Osteoblast (primary cell): ENCODE results near the gene PGLYRP1. TPM values are rescaled to one million over a fixed set of nuclear protein-coding genes. Genes with fewer than 3 reads are reported as not detected.

ENCODE experiments used
- DNase-seq: peaks from one replicate; pipeline ENCODE4 v3.0.0; 2011; ENCODE audit warnings: low spot score, mixed read lengths; ENCODE audit not compliant: insufficient read length; ENCODE audit errors: missing footprints
- H2AFZ ChIP-seq: 2 replicates; pipeline ENCODE4 v1.6.0; 2011; ENCODE audit warnings: mild to moderate bottlenecking, low read length
- H3K27ac ChIP-seq: 2 replicates; pipeline ENCODE4 v1.5.1; 2011; ENCODE audit warnings: mild to moderate bottlenecking, low read depth, low read length, moderate library complexity
- H3K27me3 ChIP-seq: 2 replicates; pipeline ENCODE4 v1.6.0; 2012; ENCODE audit warnings: mild to moderate bottlenecking, control low read depth, inconsistent platforms, low read length, moderate library complexity; ENCODE audit not compliant: insufficient read depth
- H3K36me3 ChIP-seq: 2 replicates; pipeline ENCODE4 v1.5.1; 2011; ENCODE audit warnings: mild to moderate bottlenecking, low read length, control low read depth, moderate library complexity; ENCODE audit not compliant: insufficient read depth
- H3K4me1 ChIP-seq: 2 replicates; pipeline ENCODE4 v1.5.1; 2011; ENCODE audit warnings: mild to moderate bottlenecking, low read length, control low read depth, moderate library complexity; ENCODE audit not compliant: insufficient read depth
- H3K4me2 ChIP-seq: 2 replicates; pipeline ENCODE4 v1.6.0; 2011; ENCODE audit warnings: mild to moderate bottlenecking, low read length; ENCODE audit not compliant: insufficient read depth
- H3K4me3 ChIP-seq: fragments of 200-600 bp; sonication (generic); 3 replicates; pipeline ENCODE4 v1.5.1; 2012; ENCODE audit warnings: mild to moderate bottlenecking, low read length, inconsistent platforms; ENCODE audit not compliant: insufficient read depth
- H3K79me2 ChIP-seq: 2 replicates; pipeline ENCODE4 v1.6.0; 2012; ENCODE audit warnings: mild to moderate bottlenecking, low read length, control low read depth, inconsistent platforms; ENCODE audit not compliant: insufficient read depth
- H3K9me3 ChIP-seq: 2 replicates; pipeline ENCODE4 v1.5.1; 2011; ENCODE audit warnings: low read depth, low read length, control low read depth
- H4K20me1 ChIP-seq: 2 replicates; pipeline ENCODE4 v1.6.0; 2012; ENCODE audit warnings: mild to moderate bottlenecking, low read length, control low read depth; ENCODE audit not compliant: insufficient read depth
- CTCF ChIP-seq: IDR thresholded peaks from 2 replicates; pipeline ENCODE4 v1.5.1; 2011; ENCODE audit warnings: mild to moderate bottlenecking, low read depth, low read length, moderate library complexity; ENCODE audit errors: extremely low read depth
- total RNA-seq: library from RNA; depleted of rRNA; stranded (reverse); fragments of >200 nt; gene quantifications from 2 replicates; pipeline ENCODE4 v1.2.3, GENCODE V29; 2012

Gene PGLYRP1
- total RNA-seq, 1 donor, result not detected

DNA sequence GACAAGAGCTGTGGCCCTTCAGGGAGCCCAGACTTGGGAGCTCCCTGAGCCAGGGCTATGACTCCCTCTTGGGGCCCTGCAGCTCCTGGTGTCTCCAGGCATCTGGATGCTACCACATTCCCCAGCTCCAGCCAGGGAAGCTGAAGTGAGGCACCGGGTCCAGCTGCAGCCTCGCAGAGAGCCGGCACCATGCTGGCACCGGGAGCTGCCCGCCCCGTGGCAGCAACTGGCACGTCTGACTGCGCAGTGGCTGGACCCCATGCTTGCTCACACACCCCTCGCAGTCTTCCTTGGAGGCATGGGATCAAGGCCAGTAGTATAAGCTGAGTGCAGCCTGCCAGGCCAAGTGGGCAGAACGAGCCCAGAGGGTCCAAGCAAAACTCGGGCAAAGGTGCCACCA, 10.5 kb upstream of the PGLYRP1 start:
- no peak overlapping the region for H3K4me3 ChIP-seq
- H3K36me3 ChIP-seq, result no peaks in the 10 kb centered on the region
- no peak overlapping the region for H3K27ac ChIP-seq
- no peaks in the 10 kb centered on the region for H3K9me3 ChIP-seq
- H3K27me3 ChIP-seq, result peaks cover 20% of the 10 kb centered on the region
- no peaks in the 10 kb centered on the region for H4K20me1 ChIP-seq
- TF ChIP-seq CTCF, result no peak
- H2AFZ ChIP-seq, result no peak overlapping the region
- no peaks in the 10 kb centered on the region for H3K4me1 ChIP-seq
- H3K4me2 ChIP-seq, result no peak overlapping the region
- no peak for DNase-seq
- no peaks in the 10 kb centered on the region for H3K79me2 ChIP-seq

GRCh38 chr19:46032597-46033025, 9.8 kb upstream of the PGLYRP1 start:
- no peaks in the 10 kb centered on the region for H4K20me1 ChIP-seq
- H3K27ac ChIP-seq, result no peak overlapping the region
- no peak overlapping the region for H2AFZ ChIP-seq
- no peaks in the 10 kb centered on the region for H3K9me3 ChIP-seq
- no peak for TF ChIP-seq CTCF
- H3K27me3 ChIP-seq, result peaks cover 20% of the 10 kb centered on the region
- no peaks in the 10 kb centered on the region for H3K79me2 ChIP-seq
- no peak overlapping the region for H3K4me2 ChIP-seq
- H3K4me1 ChIP-seq, result no peaks in the 10 kb centered on the region
- no peak overlapping the region for H3K4me3 ChIP-seq
- no peak for DNase-seq
- no peaks in the 10 kb centered on the region for H3K36me3 ChIP-seq

DNA sequence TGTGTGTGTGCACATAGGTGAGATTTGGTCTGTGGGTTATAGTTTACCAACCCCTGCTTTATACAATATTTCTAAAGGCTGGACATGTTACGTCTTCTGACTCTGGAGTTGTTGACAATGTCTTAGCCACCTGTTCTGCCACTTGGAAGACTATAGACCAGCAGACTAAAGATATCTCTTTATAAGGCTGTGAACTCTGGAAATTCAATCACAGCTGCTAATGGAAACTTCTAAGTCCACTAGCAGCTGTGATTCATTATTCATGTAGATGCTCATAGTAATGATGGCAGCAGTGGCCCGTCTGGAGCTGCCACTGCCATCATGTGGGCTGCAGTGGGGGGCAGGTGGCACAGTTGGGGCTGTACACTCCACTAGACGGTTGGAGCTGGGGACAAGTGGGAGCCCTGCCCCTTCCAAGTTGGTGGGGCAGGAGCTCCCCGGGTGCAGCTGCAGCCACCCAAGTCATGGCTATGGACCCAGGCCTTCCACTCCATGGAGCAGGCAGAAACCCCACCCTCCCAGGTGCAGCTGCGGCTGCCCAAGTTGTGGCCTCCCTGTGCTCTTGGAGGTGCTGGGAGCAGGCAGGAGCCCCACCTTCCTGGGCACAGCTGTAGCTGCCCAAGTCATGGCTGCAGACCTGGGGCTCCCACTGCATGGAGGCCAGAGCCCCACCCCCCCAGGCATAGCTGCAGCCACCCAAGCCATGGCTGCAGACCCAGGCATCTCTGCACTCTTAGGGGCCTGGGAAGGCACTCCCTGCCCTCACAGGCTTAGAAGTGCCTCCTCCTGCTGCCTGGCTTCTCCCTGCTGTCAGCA, 9.1 kb upstream of the PGLYRP1 start:
- Histone ChIP-seq H3K36me3 (no peaks in the 10 kb centered on the region), H3K27me3 (peaks cover 15% of the 10 kb centered on the region), H3K79me2 (no peaks in the 10 kb centered on the region), H3K27ac (no peak overlapping the region), H3K4me3 (no peak overlapping the region), H4K20me1 (no peaks in the 10 kb centered on the region), H3K4me1 (no peaks in the 10 kb centered on the region), H2AFZ (no peak overlapping the region), H3K4me2 (no peak overlapping the region), H3K9me3 (no peaks in the 10 kb centered on the region)
- TF ChIP-seq CTCF, result no peak
- no peak for DNase-seq

- peaks cover 2% of the 10 kb centered on the region for H4K20me1 ChIP-seq
- H3K4me3 ChIP-seq, result no peak overlapping the region
- no peaks in the 10 kb centered on the region for H3K9me3 ChIP-seq
- TF ChIP-seq CTCF, result no peak
- DNase-seq, result no peak
- H3K27ac ChIP-seq, result no peak overlapping the region
- H3K4me2 ChIP-seq, result no peak overlapping the region
- H3K36me3 ChIP-seq, result no peaks in the 10 kb centered on the region
- H3K27me3 ChIP-seq, result peaks cover 11% of the 10 kb centered on the region
- H3K79me2 ChIP-seq, result no peaks in the 10 kb centered on the region
- H3K4me1 ChIP-seq, result no peaks in the 10 kb centered on the region
- H2AFZ ChIP-seq, result no peak overlapping the region
Observed at GRCh38 chr19:46030812-46031550, 8.1 kb upstream of the PGLYRP1 start.
